Coronary artery (tissue), 2 donors: ENCODE measurements around the gene ATP6AP1.

Experiments
- DNase-seq: peaks from one replicate; pipeline ENCODE4 v3.0.0-alpha.2; 2017; ENCODE audit warnings: low spot score
- H3K27ac ChIP-seq, 2 donors: fragments of 200-600 bp; sonication (generic); one replicate each; pipeline ENCODE4 v1.5.1; 2016 to 2019
- H3K4me3 ChIP-seq: fragments of 200-600 bp; sonication (generic); 2 replicates; pipeline ENCODE4 v1.5.1; 2016; ENCODE audit warnings: mild to moderate bottlenecking, moderate library complexity
- TF ChIP-seq, protein P1 (sequence below): fragments of 200-600 bp; sonication (generic); IDR thresholded peaks from one replicate; pipeline ENCODE4 v1.5.1; 2019; ENCODE audit warnings: antibody characterized with exemption

The ATP6AP1 gene, protein sequence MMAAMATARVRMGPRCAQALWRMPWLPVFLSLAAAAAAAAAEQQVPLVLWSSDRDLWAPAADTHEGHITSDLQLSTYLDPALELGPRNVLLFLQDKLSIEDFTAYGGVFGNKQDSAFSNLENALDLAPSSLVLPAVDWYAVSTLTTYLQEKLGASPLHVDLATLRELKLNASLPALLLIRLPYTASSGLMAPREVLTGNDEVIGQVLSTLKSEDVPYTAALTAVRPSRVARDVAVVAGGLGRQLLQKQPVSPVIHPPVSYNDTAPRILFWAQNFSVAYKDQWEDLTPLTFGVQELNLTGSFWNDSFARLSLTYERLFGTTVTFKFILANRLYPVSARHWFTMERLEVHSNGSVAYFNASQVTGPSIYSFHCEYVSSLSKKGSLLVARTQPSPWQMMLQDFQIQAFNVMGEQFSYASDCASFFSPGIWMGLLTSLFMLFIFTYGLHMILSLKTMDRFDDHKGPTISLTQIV

DNA sequence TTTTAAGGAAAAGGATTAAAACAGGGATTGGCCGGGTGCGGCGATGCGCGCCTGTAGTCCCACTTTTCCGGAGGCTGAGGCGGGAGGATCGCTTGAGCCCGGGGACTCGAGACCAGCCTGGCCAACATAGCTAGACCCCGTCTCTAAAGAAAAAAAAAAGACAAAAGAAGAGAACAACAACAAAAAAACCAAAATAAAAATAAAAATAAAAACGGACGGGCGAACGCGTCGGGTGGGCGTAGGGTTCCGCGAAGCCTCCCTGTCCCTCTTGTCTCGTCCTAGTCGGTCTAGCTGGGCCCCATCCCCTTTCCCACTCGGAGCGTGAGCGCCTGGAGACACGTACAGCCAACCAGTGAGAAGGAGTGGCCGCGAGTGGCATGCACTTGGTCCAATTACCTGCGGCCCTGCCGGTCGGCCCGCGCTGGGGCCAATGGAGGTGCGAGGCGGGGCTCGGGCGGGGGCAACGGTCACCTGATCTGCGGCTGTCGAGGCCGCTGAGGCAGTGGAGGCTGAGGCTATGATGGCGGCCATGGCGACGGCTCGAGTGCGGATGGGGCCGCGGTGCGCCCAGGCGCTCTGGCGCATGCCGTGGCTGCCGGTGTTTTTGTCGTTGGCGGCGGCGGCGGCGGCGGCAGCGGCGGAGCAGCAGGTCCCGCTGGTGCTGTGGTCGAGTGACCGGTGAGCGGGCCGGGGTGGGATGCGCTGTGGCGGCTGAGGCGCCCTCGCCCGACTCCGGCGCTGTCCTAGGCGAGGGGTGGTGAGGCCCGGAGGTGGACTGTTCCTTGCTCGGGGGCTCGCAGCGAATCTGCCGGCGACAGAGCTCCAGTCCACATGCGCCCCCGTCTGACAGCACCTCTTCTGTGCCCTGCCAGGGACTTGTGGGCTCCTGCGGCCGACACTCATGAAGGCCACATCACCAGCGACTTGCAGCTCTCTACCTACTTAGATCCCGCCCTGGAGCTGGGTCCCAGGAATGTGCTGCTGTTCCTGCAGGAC, at the start of gene ATP6AP1:
TSS of gene ATP6AP1 (plus strand) at position 502 of the 996 bp plus-strand sequence. CDS start at position 518, 16 bp downstream.
- Histone ChIP-seq H3K4me3 (peak within 1 kb of the TSS; percentile 91), H3K27ac (peak within 1 kb of the TSS; percentile 43 to 94)
- TF ChIP-seq, protein P1, sequence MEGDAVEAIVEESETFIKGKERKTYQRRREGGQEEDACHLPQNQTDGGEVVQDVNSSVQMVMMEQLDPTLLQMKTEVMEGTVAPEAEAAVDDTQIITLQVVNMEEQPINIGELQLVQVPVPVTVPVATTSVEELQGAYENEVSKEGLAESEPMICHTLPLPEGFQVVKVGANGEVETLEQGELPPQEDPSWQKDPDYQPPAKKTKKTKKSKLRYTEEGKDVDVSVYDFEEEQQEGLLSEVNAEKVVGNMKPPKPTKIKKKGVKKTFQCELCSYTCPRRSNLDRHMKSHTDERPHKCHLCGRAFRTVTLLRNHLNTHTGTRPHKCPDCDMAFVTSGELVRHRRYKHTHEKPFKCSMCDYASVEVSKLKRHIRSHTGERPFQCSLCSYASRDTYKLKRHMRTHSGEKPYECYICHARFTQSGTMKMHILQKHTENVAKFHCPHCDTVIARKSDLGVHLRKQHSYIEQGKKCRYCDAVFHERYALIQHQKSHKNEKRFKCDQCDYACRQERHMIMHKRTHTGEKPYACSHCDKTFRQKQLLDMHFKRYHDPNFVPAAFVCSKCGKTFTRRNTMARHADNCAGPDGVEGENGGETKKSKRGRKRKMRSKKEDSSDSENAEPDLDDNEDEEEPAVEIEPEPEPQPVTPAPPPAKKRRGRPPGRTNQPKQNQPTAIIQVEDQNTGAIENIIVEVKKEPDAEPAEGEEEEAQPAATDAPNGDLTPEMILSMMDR = no peak
- peak; percentile 93 for DNase-seq

DNA sequence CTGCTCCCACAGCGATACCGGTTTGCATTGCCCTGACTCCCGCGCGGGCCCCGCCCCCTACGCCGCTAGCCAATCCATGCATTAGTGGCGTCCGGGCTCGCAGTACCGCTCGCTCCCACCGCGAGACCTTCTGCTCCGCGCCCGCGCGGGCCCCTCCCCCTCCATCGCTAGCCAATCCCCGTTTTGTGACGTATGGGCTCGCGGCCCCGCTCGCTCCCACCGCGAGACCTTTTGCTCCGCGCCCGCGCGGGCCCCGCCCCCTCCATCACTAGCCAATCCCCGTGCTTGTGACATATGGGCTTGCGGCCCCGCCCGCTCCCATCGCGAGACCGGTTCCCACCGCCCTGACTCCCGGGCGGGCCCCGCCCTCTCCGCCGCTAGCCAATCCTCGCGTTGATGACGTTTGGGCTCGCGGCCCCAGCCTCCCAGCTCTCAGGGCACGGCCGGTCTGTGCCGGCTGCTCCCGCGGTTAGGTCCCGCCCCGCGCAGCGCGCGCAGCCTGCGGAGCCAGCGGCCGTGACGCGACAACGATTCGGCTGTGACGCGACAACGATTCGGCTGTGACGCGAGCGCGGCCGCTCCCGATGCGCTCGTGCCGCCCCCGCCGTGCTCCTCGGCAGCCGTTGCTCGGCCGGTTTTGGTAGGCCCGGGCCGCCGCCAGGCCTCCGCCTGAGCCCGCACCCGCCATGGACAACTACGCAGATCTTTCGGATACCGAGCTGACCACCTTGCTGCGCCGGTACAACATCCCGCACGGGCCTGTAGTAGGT, 49.5 kb upstream of the ATP6AP1 start, which contains the start of gene EMD:
TSS of gene EMD (plus strand) at position 497 of the 770 bp plus-strand sequence. CDS start at position 687, 190 bp downstream.
- Histone ChIP-seq H3K4me3 (peak within 1 kb of the TSS; percentile 93), H3K27ac (peak within 1 kb of the TSS; percentile 97 to 99)
- peak; percentile 98 for DNase-seq
- TF ChIP-seq, protein P1 = no peak

DNA sequence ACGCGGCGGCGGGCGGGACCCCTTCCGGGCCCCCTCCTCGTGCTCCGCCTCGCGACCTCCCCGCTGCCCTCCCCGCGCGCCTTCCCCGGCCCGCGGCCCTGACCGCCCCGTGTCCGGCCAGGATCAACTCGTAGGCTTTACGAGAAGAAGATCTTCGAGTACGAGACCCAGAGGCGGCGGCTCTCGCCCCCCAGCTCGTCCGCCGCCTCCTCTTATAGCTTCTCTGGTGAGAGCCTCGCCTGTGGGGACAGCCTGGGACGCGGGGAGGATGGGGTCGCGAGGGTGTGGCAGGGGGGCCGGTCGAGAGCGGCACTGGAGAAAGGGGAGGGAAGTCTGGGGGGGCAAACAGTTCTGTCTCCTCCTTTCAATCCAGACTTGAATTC, 48.9 kb upstream of the ATP6AP1 start:
- peak overlapping the region; percentile 97 to 99 for H3K27ac ChIP-seq
- H3K4me3 ChIP-seq = peak overlapping the region; percentile 93
- TF ChIP-seq, protein P1 = no peak
- DNase-seq = no peak

DNA sequence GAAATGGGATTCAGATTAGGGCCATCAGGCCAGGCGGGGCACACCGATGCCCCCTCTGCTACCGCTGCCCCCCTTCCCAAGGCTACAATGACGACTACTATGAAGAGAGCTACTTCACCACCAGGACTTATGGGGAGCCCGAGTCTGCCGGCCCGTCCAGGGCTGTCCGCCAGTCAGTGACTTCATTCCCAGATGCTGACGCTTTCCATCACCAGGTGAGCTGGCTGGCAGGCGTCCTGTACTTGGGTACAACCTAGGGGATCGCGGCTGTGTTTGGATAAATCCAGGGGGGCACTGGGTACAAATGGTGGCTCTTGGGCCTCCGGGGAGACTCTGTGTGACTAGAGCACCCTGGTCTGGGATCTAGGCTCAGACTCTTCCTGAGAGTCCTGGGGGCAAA, 48.3 kb upstream of the ATP6AP1 start:
- peak overlapping the region; percentile 93 for H3K4me3 ChIP-seq
- no peak for DNase-seq
- TF ChIP-seq, protein P1 = no peak

DNA sequence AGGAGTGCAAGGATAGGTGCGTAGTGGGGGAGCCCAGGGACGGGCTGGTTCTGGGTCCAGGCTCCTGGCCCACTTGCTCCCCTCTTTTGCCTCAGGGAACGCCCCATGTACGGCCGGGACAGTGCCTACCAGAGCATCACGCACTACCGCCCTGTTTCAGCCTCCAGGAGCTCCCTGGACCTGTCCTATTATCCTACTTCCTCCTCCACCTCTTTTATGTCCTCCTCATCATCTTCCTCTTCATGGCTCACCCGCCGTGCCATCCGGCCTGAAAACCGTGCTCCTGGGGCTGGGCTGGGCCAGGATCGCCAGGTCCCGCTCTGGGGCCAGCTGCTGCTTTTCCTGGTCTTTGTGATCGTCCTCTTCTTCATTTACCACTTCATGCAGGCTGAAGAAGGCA, 47.7 kb upstream of the ATP6AP1 start:
- H3K4me3 ChIP-seq = peak overlapping the region; percentile 93
- TF ChIP-seq, protein P1 = no peak
- H3K27ac ChIP-seq = peak overlapping the region; percentile 97 to 99
- no peak for DNase-seq

More for the DNA sequence above, 48.3 kb upstream of the ATP6AP1 start:
- peak overlapping the region; percentile 97 to 99 for H3K27ac ChIP-seq

DNA sequence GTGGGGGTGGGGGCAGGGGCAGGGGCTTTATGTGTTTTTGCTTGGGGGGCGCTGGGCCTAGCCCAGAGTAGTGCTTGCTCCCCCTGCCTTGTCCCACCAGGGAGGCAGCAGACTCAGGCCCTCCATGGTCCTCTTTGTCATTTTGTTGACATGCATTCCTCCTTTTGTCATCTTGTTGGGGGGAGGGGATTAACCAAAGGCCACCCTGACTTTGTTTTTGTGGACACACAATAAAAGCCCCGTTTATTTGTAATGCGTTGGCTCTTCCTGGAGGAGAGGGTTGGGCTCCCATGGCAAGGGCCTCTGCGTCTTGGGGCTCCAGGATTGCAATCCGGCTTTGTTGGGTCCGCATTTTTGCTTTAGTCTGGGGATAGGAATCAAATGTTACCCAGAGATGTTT, 47.2 kb upstream of the ATP6AP1 start:
- no peak overlapping the region for H3K27ac ChIP-seq
- no peak for DNase-seq
- no peak overlapping the region for H3K4me3 ChIP-seq
- TF ChIP-seq, protein P1 = no peak
